A549 (cell line): Measurements from ENCODE around the gene RIMBP2. TPM values are rescaled to one million over a fixed set of nuclear protein-coding genes. Genes with fewer than 3 reads are reported as not detected.

ENCODE experiments used
- ATAC-seq, 2 experiments: fragments of 200-7000 bp in 1 of 2; fragments of >200 bp in 1 of 2; cut with Nextera tagmentation in 1 of 2; cut with Tn5 transposase in 1 of 2; 3 replicates each; pipeline versions ENCODE4 v1.8.0 to v1.9.1; 2018 to 2020; ENCODE audit warnings: mild to moderate bottlenecking in 1 of 2, moderate library complexity in 1 of 2
- CTCF ChIA-PET: fragments of 300-600 bp; sonication (Branson Sonifier 250); formaldehyde crosslinking; extraction: SDS; loops from one replicate; lab custom pipeline; 2021; ENCODE audit warnings: antibody characterized with exemption, inconsistent platforms; lab: Yijun Ruan, JAX
- POLR2A ChIA-PET: fragments of 350-600 bp; formaldehyde crosslinking; extraction: SDS; loops from one replicate; lab custom pipeline; 2021; ENCODE audit warnings: antibody characterized with exemption, inconsistent platforms; lab: Yijun Ruan, JAX
- DNase-seq, 2 experiments: peaks; one replicate each; pipeline versions ENCODE4 v3.0.0 to v3.0.0-alpha.2; 2011 to 2016; ENCODE audit warnings: low read depth in 1 of 2, low spot score in 1 of 2
- FAIRE-seq: peaks from 2 replicates; lab custom pipeline; 2011; peaks lifted over from hg19 to GRCh38; lab: Jason Lieb, UNC
- H3K27ac ChIP-seq, 2 experiments: fragments of >200 bp; sonication (Bioruptor Twin); formaldehyde crosslinking; 3 replicates each; pipeline ENCODE4 v1.5.1; 2016 to 2017
- H3K4me1 ChIP-seq: fragments of >200 bp; sonication (Bioruptor Twin); formaldehyde crosslinking; 3 replicates; pipeline ENCODE4 v1.6.1; 2016
- H3K4me2 ChIP-seq: fragments of >200 bp; sonication (Bioruptor Twin); formaldehyde crosslinking; 3 replicates; pipeline ENCODE4 v1.6.1; 2016
- H3K4me3 ChIP-seq: fragments of >200 bp; sonication (Bioruptor Twin); formaldehyde crosslinking; 3 replicates; pipeline ENCODE4 v1.5.1; 2016
- H3K9me3 ChIP-seq: fragments of >200 bp; sonication (Bioruptor Twin); formaldehyde crosslinking; 3 replicates; pipeline ENCODE4 v1.6.1; 2016
- BHLHE40 ChIP-seq: IDR thresholded peaks from 2 replicates; pipeline ENCODE4 v1.6.1; 2012; ENCODE audit warnings: low read depth, low read length, inconsistent platforms
- CEBPB ChIP-seq, 2 experiments: fragments of >200 bp in 1 of 2; sonication (Bioruptor Twin) in 1 of 2; formaldehyde crosslinking in 1 of 2; IDR thresholded peaks; 2 replicates each; pipeline ENCODE4 v1.6.1; 2012 to 2016
- CHD4 ChIP-seq: fragments of 200-600 bp; sonication (generic); IDR thresholded peaks from 2 replicates; pipeline ENCODE4 v1.6.1; 2016; ENCODE audit warnings: antibody characterized with exemption, mild to moderate bottlenecking, borderline replicate concordance
- EHF ChIP-seq: fragments of 250-450 bp; sonication (Bioruptor Pico); IDR thresholded peaks from 2 replicates; pipeline ENCODE4 v1.5.0; 2020; ENCODE audit warnings: mild to moderate bottlenecking
- FOSB ChIP-seq: fragments of 250-450 bp; sonication (Bioruptor Pico); IDR thresholded peaks from 2 replicates; pipeline ENCODE4 v1.5.0; 2020; ENCODE audit warnings: mild to moderate bottlenecking, moderate library complexity
- HDAC2 ChIP-seq: fragments of 200-600 bp; sonication (generic); IDR thresholded peaks from 2 replicates; pipeline ENCODE4 v1.6.1; 2016
- HMGXB4 ChIP-seq: fragments of 250-450 bp; sonication (Bioruptor Pico); IDR thresholded peaks from 2 replicates; pipeline ENCODE4 v1.5.0; 2021; ENCODE audit warnings: mild to moderate bottlenecking, moderate library complexity, borderline replicate concordance
- MAX ChIP-seq: IDR thresholded peaks from 2 replicates; pipeline ENCODE4 v1.6.1; 2012
- MYC ChIP-seq: IDR thresholded peaks from 2 replicates; pipeline ENCODE4 v1.6.1; 2012; ENCODE audit warnings: mild to moderate bottlenecking, inconsistent platforms, low read length, improper control_type of control experiment, borderline replicate concordance
- NFE2L2 ChIP-seq: fragments of 150-350 bp; conservative IDR thresholded peaks from 2 replicates; pipeline ENCODE4 v1.6.1; 2014; ENCODE audit warnings: low read length
- PBX3 ChIP-seq: IDR thresholded peaks from 2 replicates; pipeline ENCODE4 v1.6.1; 2012
- RFX5 ChIP-seq: fragments of 450-650 bp; IDR thresholded peaks from 2 replicates; pipeline ENCODE4 v1.7.1; 2014; ENCODE audit warnings: antibody characterized with exemption, mild to moderate bottlenecking, moderate library complexity
- RNF2 ChIP-seq: fragments of 200-600 bp; sonication (generic); IDR thresholded peaks from 2 replicates; pipeline ENCODE4 v1.6.1; 2016; ENCODE audit warnings: low read depth, mild to moderate bottlenecking, antibody characterized with exemption, moderate library complexity, borderline replicate concordance
- SMC3 ChIP-seq: fragments of >200 bp; sonication (Bioruptor Twin); formaldehyde crosslinking; IDR thresholded peaks from 3 replicates; pipeline ENCODE4 v1.6.1; 2018; ENCODE audit warnings: inconsistent platforms
- ZFP36 ChIP-seq: fragments of 450-650 bp; IDR thresholded peaks from 2 replicates; pipeline ENCODE4 v1.6.1; 2014; ENCODE audit warnings: borderline replicate concordance; ENCODE audit not compliant: partially characterized antibody
- WGBS: methylation state at CpG from one replicate; pipeline ENCODE4 v1.1.6; 2017; ENCODE audit errors: missing lambda C conversion rate; 5-methylcytosine and 5-hydroxymethylcytosine counted together
- polyA plus RNA-seq, 4 experiments: library from polyadenylated mRNA; depleted of rRNA in 3 of 4; stranded (reverse); fragments of >200 nt; fragmentation: RNase III in 1 of 4; extraction: RNeasy Plus Mini Kit Qiagen cat#74134 plus additional on column Dnase treatment in 1 of 4; gene quantifications; 2 replicates in 3 of 4; 3 replicates in 1 of 4; pipeline ENCODE4 v1.2.3, GENCODE V29; 2011 to 2017
- TF ChIP-seq, protein P1 (sequence below): IDR thresholded peaks from 2 replicates; pipeline ENCODE4 v1.6.1; 2012; ENCODE audit warnings: low read depth, borderline replicate concordance

RIMBP2 gene
- polyA plus RNA-seq, 2 of the 4 experiments (the other 2 are of a cell fraction): not detected

DNA sequence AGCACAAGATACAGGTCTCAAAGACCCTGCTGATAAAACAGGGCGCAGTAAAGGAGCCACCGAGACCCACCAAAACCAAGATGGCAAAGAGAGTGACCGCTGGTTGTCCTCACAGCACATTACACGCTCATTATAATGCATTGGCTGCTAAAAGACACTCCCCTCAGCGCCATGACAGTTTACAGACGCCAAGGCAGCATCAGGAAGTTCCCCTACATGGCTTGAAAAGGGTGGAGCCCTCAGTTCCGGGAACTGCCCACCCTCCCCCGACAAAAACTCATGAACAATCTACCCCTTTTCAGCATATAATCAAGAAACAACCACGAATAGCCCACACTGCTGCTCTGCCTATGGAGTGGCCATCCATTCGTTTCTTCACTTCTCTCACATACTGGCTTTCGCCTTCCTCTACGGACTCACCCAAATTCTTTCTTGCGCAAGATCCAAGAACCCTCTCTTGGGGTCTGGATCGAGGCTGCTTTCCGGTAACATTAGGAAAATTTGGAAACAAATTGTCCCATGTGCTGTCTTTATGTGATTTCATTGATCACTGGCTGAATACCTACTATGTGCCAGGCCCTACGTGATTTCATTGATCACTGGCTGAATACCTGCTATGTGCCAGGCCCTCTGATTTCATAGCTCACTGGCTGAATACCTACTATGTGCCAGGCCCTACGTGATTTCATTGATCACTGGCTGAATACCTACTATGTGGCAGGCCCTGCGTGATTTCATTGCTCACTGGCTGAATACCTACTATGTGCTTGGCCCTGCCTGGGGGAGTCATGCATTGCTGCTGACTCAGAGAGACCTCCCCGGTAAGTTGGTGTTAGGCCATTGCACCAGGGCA lies 252.1 kb downstream of the RIMBP2 start:
- peak in 1 of 2 experiments; percentile 22; a peak in 2 of 6 replicates for ATAC-seq
- TF ChIP-seq EHF (CRISPR knock-in tag) (no peak), BHLHE40 (no peak), CEBPB (IDR thresholded peaks at IDR 0.05) (peak in 1 of 2 experiments; percentile 65; a peak in 2 of 4 replicates), CHD4 (no peak), RFX5 (no peak)
- TF ChIP-seq, protein P1, sequence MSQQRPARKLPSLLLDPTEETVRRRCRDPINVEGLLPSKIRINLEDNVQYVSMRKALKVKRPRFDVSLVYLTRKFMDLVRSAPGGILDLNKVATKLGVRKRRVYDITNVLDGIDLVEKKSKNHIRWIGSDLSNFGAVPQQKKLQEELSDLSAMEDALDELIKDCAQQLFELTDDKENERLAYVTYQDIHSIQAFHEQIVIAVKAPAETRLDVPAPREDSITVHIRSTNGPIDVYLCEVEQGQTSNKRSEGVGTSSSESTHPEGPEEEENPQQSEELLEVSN: no peak
- no peak for FAIRE-seq
- 44% methylated on average over 18 of the region's 19 CpGs for WGBS
- no peak for DNase-seq
- Histone ChIP-seq H3K4me2 (no peak overlapping the region), H3K4me3 (no peak overlapping the region), H3K4me1 (no peaks in the 10 kb centered on the region), H3K27ac (no peak overlapping the region), H3K9me3 (peaks cover 13% of the 10 kb centered on the region; the same call in 2 of the 3 replicates)
- ChIA-PET POLR2A (no interaction called here), CTCF (no interaction called here)

DNA sequence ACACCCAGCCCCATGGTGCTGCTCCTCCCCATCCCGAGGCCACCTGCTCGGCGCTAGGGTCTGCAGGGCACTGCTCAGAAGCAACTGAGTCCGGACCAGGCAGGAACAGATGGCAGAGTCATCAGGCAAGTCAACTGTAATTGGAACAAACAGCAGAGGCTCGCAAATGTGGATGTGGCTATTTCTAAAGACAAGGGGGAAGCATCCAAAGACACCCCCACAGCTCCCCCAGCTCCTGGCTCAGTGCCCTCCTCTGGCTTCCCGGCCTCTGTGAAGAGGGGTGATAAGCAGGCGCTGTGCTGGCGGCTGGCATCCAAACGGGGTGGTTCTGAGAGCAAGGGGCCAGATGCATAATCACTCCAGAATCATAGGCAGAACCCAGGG lies 252.8 kb downstream of the RIMBP2 start:
- WGBS: 13% methylated on average over 9 of the region's 9 CpGs
- DNase-seq (no peak), ATAC-seq (no peak), FAIRE-seq (no peak)
- ChIA-PET POLR2A (no interaction called here), CTCF (no interaction called here)
- Histone ChIP-seq H3K4me1 (no peaks in the 10 kb centered on the region), H3K4me2 (no peak overlapping the region), H3K9me3 (peaks cover 13% of the 10 kb centered on the region; the same call in 2 of the 3 replicates), H3K4me3 (no peak overlapping the region), H3K27ac (no peak overlapping the region)
- no peak for TF ChIP-seq HMGXB4 (CRISPR knock-in tag)
- no peak for TF ChIP-seq PBX3
- TF ChIP-seq MYC: no peak

- Histone ChIP-seq H3K27ac (no peak overlapping the region), H3K4me1 (no peaks in the 10 kb centered on the region), H3K9me3 (peaks cover 9% of the 10 kb centered on the region; the same call in 2 of the 3 replicates), H3K4me3 (no peak overlapping the region), H3K4me2 (no peak overlapping the region)
- 33% methylated on average over 19 of the region's 21 CpGs for WGBS
- peak; percentile 17 to 44; a peak in 3 of 6 replicates for ATAC-seq
- ChIA-PET POLR2A (no interaction called here), CTCF (no interaction called here)
- no peak for DNase-seq
- TF ChIP-seq HDAC2 (no peak), SMC3 (no peak), NFE2L2 (no peak), MAX (no peak), FOSB (CRISPR knock-in tag) (no peak), RNF2 (no peak), ZFP36 (no peak), PBX3 (no peak)
- TF ChIP-seq, protein P1: no peak
- FAIRE-seq: no peak
Observed at GRCh38 chr12:130462558-130463274, 253.4 kb downstream of the RIMBP2 start.
